GM19035 (cell line): ENCODE data around the gene LDHB.
"Not testable (repeated sequence)": the region's sequence is repeated elsewhere in the genome, so short reads cannot be mapped to it uniquely, and the experiment has no call there.

Source experiments
- ATAC-seq: cut with Tn5 transposase; IDR thresholded peaks from one replicate; pipeline ENCODE4 v1.9.1; 2021; ENCODE audit not compliant: unreplicated experiment

LDHB gene

GRCh38 chr12:21662122-21662792 is 4.6 kb upstream of the LDHB start:
- no peak for ATAC-seq

DNA sequence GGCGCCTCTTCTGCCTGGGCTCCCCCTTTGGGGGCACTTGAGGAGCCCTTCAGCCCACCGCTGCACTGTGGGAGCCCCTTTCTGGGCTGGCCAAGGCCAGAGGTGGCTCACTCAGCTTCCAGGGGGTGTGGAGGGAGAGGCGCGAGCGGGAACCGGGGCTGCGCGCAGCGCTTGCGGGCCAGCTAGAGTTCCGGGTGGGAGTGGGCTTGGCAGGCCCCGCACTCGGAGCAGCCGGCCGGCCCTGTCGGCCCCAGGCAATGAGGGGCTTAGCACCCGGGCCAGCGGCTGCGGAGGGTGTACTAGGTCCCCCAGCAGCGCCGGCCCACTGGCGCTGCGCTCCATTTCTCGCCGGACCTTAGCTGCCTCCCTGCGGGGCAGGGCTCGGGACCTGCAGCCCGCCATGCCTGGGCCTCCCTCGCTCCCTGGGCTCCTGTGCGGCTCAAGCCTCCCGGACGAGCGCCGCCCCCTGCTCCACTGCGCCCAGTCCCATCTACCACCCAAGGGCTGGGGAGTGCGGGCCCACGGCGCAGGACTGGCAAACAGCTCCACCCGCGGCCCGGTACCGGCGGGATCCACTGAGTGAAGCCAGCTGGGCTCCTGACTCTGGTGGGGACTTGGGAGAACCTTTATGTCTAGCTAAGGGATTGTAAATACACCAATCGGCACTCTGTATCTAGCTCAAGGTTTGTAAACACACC is 3.9 kb upstream of the LDHB start:
- ATAC-seq = not testable (repeated sequence)

DNA sequence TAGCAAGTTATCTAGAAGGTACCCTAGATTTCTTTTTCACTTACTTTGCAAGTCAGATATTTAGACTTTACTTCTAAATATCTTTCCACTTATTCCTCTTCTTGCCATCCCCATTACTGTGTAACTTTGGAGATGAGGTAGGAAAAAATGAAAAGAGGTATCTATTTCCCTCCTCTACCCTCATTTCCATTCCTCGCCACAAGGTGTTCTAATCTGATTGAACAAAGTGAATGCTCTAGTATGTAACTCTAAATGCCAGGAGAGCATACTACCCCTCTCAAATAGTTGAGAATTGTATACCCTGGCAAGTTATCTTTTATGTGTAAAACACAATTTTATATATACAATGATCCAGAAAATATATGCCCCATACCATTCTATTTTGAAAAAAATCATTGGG is 1.7 kb upstream of the LDHB start:
- ATAC-seq = no peak

DNA sequence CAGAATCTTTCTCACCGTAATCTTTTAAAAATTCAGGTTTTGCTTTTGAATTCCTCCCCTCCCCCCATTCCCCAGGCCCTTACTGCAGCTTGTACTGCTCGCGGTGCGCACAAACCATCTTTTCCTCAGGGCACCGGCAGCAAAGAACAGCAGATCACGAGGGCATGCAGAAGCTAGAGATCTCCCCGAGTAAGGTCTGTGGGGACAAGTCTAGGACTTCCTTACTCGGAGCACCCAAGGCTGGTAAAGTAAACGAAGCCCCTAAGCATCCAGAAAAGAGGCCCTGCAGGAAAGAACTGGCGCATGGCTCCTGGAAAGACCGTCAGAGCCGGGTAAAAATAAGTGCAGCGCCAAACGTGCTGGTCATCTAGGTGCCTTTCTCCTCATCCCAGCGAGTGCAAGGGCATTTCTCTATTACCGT is 727 bp downstream of the LDHB start:
- peak; percentile 33 for ATAC-seq

GRCh38 chr12:21655591-21655990 is 2.1 kb downstream of the LDHB start:
- no peak for ATAC-seq

- no peak for ATAC-seq
These were observed 5.8 kb downstream of the LDHB start for GRCh38 chr12:21651821-21652220.

- ATAC-seq = no peak
These were observed 6.6 kb downstream of the LDHB start for GRCh38 chr12:21650997-21651396.

- no peak for ATAC-seq
These were observed 8.6 kb downstream of the LDHB start for GRCh38 chr12:21649034-21649433.

- ATAC-seq = no peak
These were observed 9.3 kb downstream of the LDHB start for GRCh38 chr12:21648378-21648777.

- ATAC-seq = no peak
These were observed 10.5 kb downstream of the LDHB start for GRCh38 chr12:21647179-21647578.

GRCh38 chr12:21645041-21645500 is 12.6 kb downstream of the LDHB start:
- not testable (repeated sequence) for ATAC-seq

- no peak for ATAC-seq
These were observed 13.1 kb downstream of the LDHB start for GRCh38 chr12:21644516-21644915.

DNA sequence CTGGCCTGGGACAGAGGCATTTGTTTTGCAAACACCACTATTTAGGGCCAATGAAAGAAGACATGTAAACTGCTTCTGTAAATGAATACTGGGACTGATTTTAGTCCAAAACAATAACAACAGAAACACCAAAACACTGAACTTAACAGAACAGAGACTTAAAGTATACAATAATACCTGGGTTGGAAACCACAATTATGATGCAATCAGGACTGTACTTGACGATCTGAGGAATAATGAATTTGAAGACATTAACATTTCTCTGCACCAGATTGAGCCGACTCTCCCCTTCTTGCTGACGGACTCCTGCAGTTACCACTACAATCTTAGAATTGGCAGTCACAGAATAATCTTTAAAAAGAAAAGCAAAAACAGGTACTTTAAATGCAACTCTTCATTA is 13.9 kb downstream of the LDHB start:
- ATAC-seq = no peak

GRCh38 chr12:21642707-21643389 is 14.8 kb downstream of the LDHB start:
- ATAC-seq = peak; percentile 62

DNA sequence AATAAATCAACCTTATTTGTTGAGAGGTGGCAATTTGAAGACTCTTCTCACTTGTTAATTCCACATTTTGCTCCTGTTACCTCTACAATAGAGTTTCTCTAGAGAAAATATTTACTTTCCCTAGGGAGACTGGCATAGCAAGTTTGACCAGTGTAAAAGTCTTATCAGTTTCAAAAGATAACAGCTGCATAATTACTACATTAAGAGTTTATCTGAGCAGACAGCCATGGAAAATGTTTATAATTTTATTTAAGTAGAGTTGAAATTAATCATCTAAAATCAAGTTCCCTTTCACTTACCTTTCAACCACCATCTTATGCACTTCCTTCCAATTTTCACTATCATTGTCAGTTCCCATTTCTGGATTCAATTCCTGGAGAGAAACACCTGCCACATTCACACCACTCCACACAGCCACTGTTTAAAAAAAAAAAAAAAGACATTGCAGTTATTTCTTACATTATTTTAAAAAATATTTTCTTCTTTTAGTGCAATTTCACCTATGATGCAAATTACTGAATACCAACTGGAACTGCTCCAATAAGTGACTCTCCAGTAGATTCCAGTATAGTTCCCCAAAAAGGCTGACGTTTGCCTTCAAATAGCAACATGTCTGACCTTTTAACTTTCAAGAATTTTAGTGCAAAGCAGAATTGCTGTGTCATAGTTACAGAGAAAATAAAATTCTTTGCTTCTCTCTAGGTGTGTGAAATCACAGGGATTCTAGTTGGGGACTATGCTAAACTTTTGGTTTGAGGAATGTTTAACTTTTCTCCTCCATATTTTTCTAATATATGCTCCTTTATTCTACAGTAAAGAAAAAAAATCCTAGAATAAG is 19.4 kb downstream of the LDHB start:
- no peak for ATAC-seq

DNA sequence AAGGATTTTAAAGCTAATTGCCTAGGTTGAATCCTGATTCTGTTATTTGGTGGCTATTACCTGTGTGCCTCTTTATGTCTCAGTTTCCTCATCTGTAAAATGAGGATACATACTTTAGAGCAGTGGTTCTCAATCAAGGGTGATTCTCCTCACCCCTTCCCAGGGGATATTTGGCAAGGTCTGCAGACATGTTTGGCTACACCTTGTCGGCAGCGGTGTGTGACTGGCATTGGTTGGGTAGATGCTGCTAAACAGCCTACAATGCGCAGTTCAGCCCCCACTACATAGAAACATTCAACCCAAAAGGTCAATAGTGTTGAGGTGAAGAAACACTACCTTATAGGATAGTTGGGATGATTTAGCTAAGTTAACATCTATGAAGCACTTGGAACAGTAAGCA is 23.4 kb downstream of the LDHB start:
- no peak for ATAC-seq

GRCh38 chr12:21631367-21631766 is 26.3 kb downstream of the LDHB start:
- ATAC-seq = no peak

- no peak for ATAC-seq
These were observed 29.7 kb downstream of the LDHB start for GRCh38 chr12:21627924-21628323.

DNA sequence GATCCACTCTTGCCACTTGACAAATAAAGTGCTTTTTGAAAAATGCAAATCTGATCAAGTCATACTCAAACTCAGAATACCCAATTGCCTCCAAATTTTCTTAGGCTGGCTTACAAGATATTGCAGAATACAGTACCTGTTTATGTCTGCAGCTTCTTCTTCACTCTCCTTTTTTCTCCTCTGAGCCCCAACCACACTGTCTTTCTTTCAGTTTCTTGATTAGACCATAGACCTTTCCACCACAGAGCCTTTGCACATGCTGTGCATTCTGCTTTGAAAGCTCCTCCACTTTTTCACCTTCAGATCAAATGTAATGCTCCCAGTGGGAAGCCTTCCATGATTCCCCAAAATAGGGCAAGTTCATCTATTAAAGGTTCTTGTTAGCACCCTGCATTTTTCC is 39.1 kb downstream of the LDHB start:
- no peak for ATAC-seq

GRCh38 chr12:21617030-21617429 is 40.6 kb downstream of the LDHB start:
- ATAC-seq = no peak

DNA sequence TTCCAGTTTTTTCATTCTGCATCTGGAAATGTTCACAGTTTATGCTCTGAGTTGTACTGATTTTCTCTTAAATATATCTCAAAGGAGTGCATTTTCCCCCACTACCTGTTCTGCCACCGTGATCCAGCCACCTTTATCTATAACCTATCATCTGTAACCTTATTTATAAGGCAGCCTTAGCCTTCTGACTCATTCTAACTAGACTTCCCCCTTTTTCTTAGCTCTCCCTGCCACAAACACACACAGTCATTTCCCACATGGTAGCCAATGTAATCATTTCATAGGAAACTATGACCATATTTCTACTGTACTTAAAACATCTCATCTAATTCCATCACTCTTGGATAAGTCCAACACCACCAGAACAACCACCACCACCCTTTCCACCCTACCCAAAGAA is 42.2 kb downstream of the LDHB start:
- no peak for ATAC-seq
